ENCODE results near the gene PROZ.

The PROZ gene

DNA sequence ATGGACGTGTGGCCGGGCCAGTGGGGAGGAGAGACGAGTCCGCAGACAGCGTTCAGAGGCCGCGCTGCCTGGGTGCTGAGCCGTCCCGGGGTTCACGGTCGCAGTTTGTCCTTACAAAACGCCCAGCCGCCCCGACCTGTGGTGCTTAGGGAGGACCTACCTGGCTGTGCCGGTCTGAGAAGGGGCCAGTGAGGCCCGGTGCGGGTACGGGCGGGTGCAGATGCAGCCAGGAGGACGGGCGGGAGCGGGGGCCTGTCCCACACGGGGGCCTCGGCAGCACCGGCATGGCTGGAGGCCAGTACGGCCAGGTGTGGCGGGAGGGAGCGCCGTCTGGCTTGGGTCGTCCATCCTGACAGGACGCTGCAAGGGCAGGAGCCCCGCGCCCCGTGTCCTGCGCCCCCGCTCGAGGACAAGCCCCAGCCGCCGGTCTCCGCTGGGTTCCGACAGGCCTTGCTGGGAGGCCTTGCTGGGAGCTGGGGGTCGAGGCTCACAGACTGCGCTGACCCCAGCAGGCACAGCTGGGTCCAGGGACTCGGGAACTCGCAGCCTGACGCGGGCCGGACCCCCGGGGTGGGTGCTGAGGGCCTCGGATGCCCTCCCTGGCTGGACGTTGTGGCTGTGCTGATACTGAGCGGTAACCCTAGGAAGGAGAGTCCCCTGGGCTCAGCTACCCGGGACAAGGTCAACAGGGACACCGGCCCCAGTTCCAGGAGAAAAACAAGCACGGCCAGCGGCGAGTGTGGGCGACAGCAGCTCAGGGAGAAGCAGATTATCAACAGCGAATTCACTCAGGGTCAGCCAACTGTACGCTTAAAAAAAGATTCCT is 5.3 kb upstream of the PROZ start:
- no peak overlapping the region for H3K27ac ChIP-seq (ENCODE audit: low read length)
- TF ChIP-seq EZH2 (optimal IDR thresholded peaks at IDR 0.05; ENCODE audit: low read depth, low read length), result no peak
- no peak for TF ChIP-seq EZH2phosphoT487 (IDR thresholded peaks at IDR 0.05; ENCODE audit: low read length)
- TF ChIP-seq, protein P1, sequence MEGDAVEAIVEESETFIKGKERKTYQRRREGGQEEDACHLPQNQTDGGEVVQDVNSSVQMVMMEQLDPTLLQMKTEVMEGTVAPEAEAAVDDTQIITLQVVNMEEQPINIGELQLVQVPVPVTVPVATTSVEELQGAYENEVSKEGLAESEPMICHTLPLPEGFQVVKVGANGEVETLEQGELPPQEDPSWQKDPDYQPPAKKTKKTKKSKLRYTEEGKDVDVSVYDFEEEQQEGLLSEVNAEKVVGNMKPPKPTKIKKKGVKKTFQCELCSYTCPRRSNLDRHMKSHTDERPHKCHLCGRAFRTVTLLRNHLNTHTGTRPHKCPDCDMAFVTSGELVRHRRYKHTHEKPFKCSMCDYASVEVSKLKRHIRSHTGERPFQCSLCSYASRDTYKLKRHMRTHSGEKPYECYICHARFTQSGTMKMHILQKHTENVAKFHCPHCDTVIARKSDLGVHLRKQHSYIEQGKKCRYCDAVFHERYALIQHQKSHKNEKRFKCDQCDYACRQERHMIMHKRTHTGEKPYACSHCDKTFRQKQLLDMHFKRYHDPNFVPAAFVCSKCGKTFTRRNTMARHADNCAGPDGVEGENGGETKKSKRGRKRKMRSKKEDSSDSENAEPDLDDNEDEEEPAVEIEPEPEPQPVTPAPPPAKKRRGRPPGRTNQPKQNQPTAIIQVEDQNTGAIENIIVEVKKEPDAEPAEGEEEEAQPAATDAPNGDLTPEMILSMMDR (IDR thresholded peaks at IDR 0.05; ENCODE audit: low read length), result no peak
- H3F3A ChIP-seq (ENCODE audit: insufficient read depth, low read length), result peaks cover 4% of the 10 kb centered on the region; the same call in 1 of the 2 replicates
- no peaks in the 10 kb centered on the region for H4K20me1 ChIP-seq (ENCODE audit: insufficient read depth, low read length)
- H3K36me3 ChIP-seq (replicated peaks; ENCODE audit: insufficient read depth, low read length), result no peaks in the 10 kb centered on the region
- no peaks in the 10 kb centered on the region for H3K9me2 ChIP-seq (replicated peaks; ENCODE audit: insufficient read depth, low read length)
- H3K4me3 ChIP-seq (ENCODE audit: low read length), result peak overlapping the region; percentile 47
- H3K9me3 ChIP-seq (replicated peaks; ENCODE audit: insufficient read depth, low read length), result no peaks in the 10 kb centered on the region
- H3K9ac ChIP-seq (ENCODE audit: low read length), result peak overlapping the region; percentile 6; the same call in 1 of the 2 replicates
- no peaks in the 10 kb centered on the region for H3K79me2 ChIP-seq (ENCODE audit: low read length)
- H3K27me3 ChIP-seq (replicated peaks; ENCODE audit: insufficient read depth, low read length), result peaks cover 62% of the 10 kb centered on the region
- no peak for DNase-seq
- H3K4me1 ChIP-seq (ENCODE audit: low read length), result peaks cover 8% of the 10 kb centered on the region
- peak overlapping the region; percentile 71 for H3K4me2 ChIP-seq (ENCODE audit: low read depth, low read length)
- H2AFZ ChIP-seq (ENCODE audit: low read length), result peak overlapping the region; percentile 61

DNA sequence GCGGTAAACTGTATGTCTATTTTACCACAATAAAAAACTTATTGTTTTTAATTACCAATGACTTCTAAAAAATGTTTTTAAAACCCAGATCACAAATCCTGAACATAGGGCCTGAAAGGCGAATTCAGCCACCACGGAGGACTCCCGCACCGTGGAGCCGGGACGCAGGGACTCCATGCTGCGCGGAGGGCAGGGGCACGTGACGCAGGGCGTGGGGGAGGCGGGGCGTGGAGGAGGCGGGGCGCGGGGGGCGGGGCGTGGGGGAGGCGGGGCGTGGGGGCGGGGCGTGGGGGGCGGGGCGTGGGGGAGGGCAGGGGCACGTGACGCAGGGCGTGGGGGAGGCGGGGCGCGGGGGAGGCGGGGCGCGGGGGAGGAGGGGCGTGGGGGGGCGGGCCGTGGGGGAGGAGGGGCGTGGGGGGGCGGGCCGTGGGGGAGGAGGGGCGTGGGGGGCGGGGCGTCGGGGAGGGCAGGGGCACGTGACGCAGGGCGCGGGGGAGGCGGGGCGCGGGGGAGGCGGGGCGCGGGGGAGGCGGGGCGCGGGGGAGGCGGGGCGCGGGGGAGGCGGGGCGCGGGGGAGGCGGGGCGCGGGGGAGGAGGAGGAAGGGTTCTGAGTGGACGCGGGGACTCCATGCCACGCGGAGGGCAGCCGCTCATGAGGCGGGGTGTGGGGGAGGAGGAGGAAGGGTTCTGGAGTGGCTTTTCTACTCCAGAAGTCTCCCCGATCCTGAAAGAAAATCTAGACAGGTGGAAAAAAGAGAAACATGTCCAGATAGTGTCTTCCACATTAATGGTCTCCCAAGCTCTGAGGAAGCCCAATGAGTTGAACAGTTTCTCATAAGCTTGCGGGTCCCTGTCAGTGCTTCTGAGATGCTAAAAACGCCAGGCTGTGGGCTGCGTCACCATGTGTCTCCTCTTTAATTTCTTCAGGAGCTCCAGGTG is 4.4 kb upstream of the PROZ start:
- H3K36me3 ChIP-seq (replicated peaks; ENCODE audit: insufficient read depth, low read length), result no peaks in the 10 kb centered on the region
- H4K20me1 ChIP-seq (ENCODE audit: insufficient read depth, low read length), result no peaks in the 10 kb centered on the region
- peaks cover 4% of the 10 kb centered on the region; the same call in 1 of the 2 replicates for H3F3A ChIP-seq (ENCODE audit: insufficient read depth, low read length)
- H2AFZ ChIP-seq (ENCODE audit: low read length), result peak overlapping the region; percentile 72
- peaks cover 62% of the 10 kb centered on the region for H3K27me3 ChIP-seq (replicated peaks; ENCODE audit: insufficient read depth, low read length)
- H3K9me3 ChIP-seq (replicated peaks; ENCODE audit: insufficient read depth, low read length), result no peaks in the 10 kb centered on the region
- no peak overlapping the region for H3K27ac ChIP-seq (ENCODE audit: low read length)
- no peaks in the 10 kb centered on the region for H3K79me2 ChIP-seq (ENCODE audit: low read length)
- no peaks in the 10 kb centered on the region for H3K9me2 ChIP-seq (replicated peaks; ENCODE audit: insufficient read depth, low read length)
- peak overlapping the region; percentile 79 for H3K4me2 ChIP-seq (ENCODE audit: low read depth, low read length)
- H3K4me1 ChIP-seq (ENCODE audit: low read length), result peaks cover 8% of the 10 kb centered on the region
- peak overlapping the region; percentile 6; the same call in 1 of the 2 replicates for H3K9ac ChIP-seq (ENCODE audit: low read length)
- peak overlapping the region; percentile 53 for H3K4me3 ChIP-seq (ENCODE audit: low read length)
- DNase-seq, result peak; percentile 67
- TF ChIP-seq, protein P1 (IDR thresholded peaks at IDR 0.05; ENCODE audit: low read length), result no peak
- TF ChIP-seq EZH2 (optimal IDR thresholded peaks at IDR 0.05; ENCODE audit: low read depth, low read length) (no peak), EZH2phosphoT487 (IDR thresholded peaks at IDR 0.05; ENCODE audit: low read length) (no peak)

DNA sequence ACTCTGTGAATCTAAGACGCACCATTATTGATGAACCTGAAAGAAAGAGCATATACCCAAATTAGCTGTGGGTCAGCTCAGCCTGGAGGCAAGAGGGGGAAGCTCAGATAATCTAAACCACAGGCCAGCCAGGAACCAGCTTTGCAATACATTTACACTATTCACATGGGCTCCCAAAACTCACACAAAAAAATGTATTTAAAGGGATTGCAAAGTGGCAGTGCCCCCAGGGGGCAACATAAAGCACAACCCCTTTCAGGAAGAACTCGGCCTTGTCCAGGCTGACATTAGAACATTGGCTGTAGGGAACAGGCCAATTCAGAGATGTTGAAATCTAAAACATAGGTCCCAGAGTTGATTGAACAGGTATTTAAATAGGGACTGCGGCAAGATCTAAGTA is 3.2 kb upstream of the PROZ start:
- Histone ChIP-seq H2AFZ (ENCODE audit: low read length) (no peak overlapping the region), H3F3A (ENCODE audit: insufficient read depth, low read length) (peaks cover 4% of the 10 kb centered on the region; the same call in 1 of the 2 replicates), H3K27ac (ENCODE audit: low read length) (no peak overlapping the region), H3K4me2 (ENCODE audit: low read depth, low read length) (no peak overlapping the region), H3K9me2 (replicated peaks; ENCODE audit: insufficient read depth, low read length) (no peaks in the 10 kb centered on the region), H3K36me3 (replicated peaks; ENCODE audit: insufficient read depth, low read length) (no peaks in the 10 kb centered on the region), H4K20me1 (ENCODE audit: insufficient read depth, low read length) (no peaks in the 10 kb centered on the region), H3K4me3 (ENCODE audit: low read length) (no peak overlapping the region), H3K79me2 (ENCODE audit: low read length) (no peaks in the 10 kb centered on the region), H3K9me3 (replicated peaks; ENCODE audit: insufficient read depth, low read length) (no peaks in the 10 kb centered on the region), H3K9ac (ENCODE audit: low read length) (no peak overlapping the region), H3K27me3 (replicated peaks; ENCODE audit: insufficient read depth, low read length) (peaks cover 64% of the 10 kb centered on the region), H3K4me1 (ENCODE audit: low read length) (peaks cover 8% of the 10 kb centered on the region)
- no peak for DNase-seq
- no peak for TF ChIP-seq EZH2phosphoT487 (IDR thresholded peaks at IDR 0.05; ENCODE audit: low read length)
- TF ChIP-seq EZH2 (optimal IDR thresholded peaks at IDR 0.05; ENCODE audit: low read depth, low read length), result no peak
- TF ChIP-seq, protein P1 (IDR thresholded peaks at IDR 0.05; ENCODE audit: low read length), result no peak

Data from MM.1S (cell line).